K562 (cell line): ENCODE data around the gene DMXL1. TPM values are rescaled to one million over a fixed set of nuclear protein-coding genes. Genes with fewer than 3 reads are reported as not detected.

Experiments
- ATF1 ChIP-seq, 2 experiments: fragments of 450-650 bp in 1 of 2; IDR thresholded peaks; 2 replicates each; pipeline ENCODE4 v1.6.1; 2016; ENCODE audit warnings: missing compliant biosample characterization in 1 of 2, missing genetic modification characterization in 1 of 2
- BRD9 ChIP-seq: fragments of 450-650 bp; IDR thresholded peaks from 2 replicates; pipeline ENCODE4 v1.6.1; 2018; ENCODE audit warnings: low read depth; ENCODE audit not compliant: partially characterized antibody
- CCNT2 ChIP-seq: IDR thresholded peaks from 2 replicates; pipeline ENCODE4 v1.6.1; 2011; ENCODE audit warnings: borderline replicate concordance, low read depth, mild to moderate bottlenecking, moderate library complexity, mixed read lengths, low read length; ENCODE audit not compliant: insufficient read length; ENCODE audit errors: extremely low read depth
- GTF2F1 ChIP-seq: IDR thresholded peaks from 2 replicates; pipeline ENCODE4 v1.6.1; 2011; ENCODE audit warnings: low read depth, low read length, improper control_type of control experiment
- HDAC8 ChIP-seq: fragments of 450-650 bp; IDR thresholded peaks from 2 replicates; pipeline ENCODE4 v1.6.1; 2016; ENCODE audit warnings: mild to moderate bottlenecking, missing genetic modification characterization, moderate library complexity, missing compliant biosample characterization
- KDM2B ChIP-seq: fragments of 250-450 bp; sonication (Bioruptor Pico); IDR thresholded peaks from 2 replicates; pipeline ENCODE4 v1.8.0; 2021; ENCODE audit warnings: mild to moderate bottlenecking, moderate library complexity
- POU5F1 ChIP-seq: fragments of 150-350 bp; IDR thresholded peaks from 2 replicates; pipeline ENCODE4 v1.6.1; 2014; ENCODE audit warnings: borderline replicate concordance, low read length, low read depth, mild to moderate bottlenecking; ENCODE audit not compliant: partially characterized antibody
- RAD51 ChIP-seq: fragments of 450-650 bp; IDR thresholded peaks from 2 replicates; pipeline ENCODE4 v1.7.1; 2016; ENCODE audit warnings: low read depth, mild to moderate bottlenecking, borderline replicate concordance
- RBM39 ChIP-seq: fragments of 200-400 bp; formaldehyde crosslinking; optimal IDR thresholded peaks from 2 replicates; pipeline ENCODE3; 2018; ENCODE audit warnings: low read depth, low read length
- SAFB ChIP-seq: fragments of 200-400 bp; formaldehyde crosslinking; IDR thresholded peaks from 2 replicates; pipeline ENCODE4 v1.6.1; 2017; ENCODE audit warnings: low read depth, low read length, borderline replicate concordance
- SMAD1 ChIP-seq: fragments of 150-350 bp; IDR thresholded peaks from 2 replicates; pipeline ENCODE4 v1.6.1; 2014; ENCODE audit warnings: low read length, low read depth; ENCODE audit not compliant: partially characterized antibody
- TARDBP ChIP-seq: fragments of 450-650 bp; IDR thresholded peaks from 2 replicates; pipeline ENCODE4 v1.6.1; 2016
- UBTF ChIP-seq, 2 experiments: IDR thresholded peaks; 2 replicates each; pipeline ENCODE4 v1.6.1; 2012; ENCODE audit warnings: improper control_type of control experiment in 2 of 2, low read depth in 2 of 2, low read length in 2 of 2, borderline replicate concordance in 1 of 2
- polyA plus RNA-seq, 8 experiments: library from polyadenylated mRNA; depleted of rRNA in 4 of 8; stranded (reverse) in 5 of 8; unstranded in 3 of 8; fragments of >200 nt; fragmentation: Nextera tagmentation in 2 of 8; fragmentation: Illumina TruSeq in 1 of 8; extraction: Ambion mirVana in 2 of 8; extraction: Trizol in 1 of 8; gene quantifications; 2 replicates each; pipeline versions ENCODE4 v1.2.1 to v1.2.3, GENCODE V29; 2011 to 2014; ENCODE audit warnings: inconsistent platforms in 1 of 8, missing spikeins in 1 of 8
- total RNA-seq, 7 experiments: library from RNA; depleted of rRNA in 6 of 7; stranded (reverse); fragments of >200 nt in 6 of 7; fragmentation: Illumina TruSeq in 2 of 7; extraction: Trizol in 2 of 7; gene quantifications; 2 replicates each; pipeline versions ENCODE4 v1.2.1 to v1.2.3, GENCODE V29; 2011 to 2021; ENCODE audit warnings: low replicate concordance in 1 of 7
- TF ChIP-seq, protein P1 (sequence below), 2 experiments: fragments of 450-650 bp in 1 of 2; IDR thresholded peaks; 2 replicates each; pipeline ENCODE4 v1.6.1; 2011 to 2017; ENCODE audit warnings: low read depth in 2 of 2, antibody characterized with exemption in 1 of 2, borderline replicate concordance in 1 of 2, low read length in 1 of 2, mild to moderate bottlenecking in 1 of 2, mixed read lengths in 1 of 2; ENCODE audit not compliant: control insufficient read depth in 1 of 2
- TF ChIP-seq, protein P2 (sequence below), 2 experiments: fragments of 450-650 bp; conservative IDR thresholded peaks; 2 replicates each; pipeline ENCODE4 v1.6.1; 2017; ENCODE audit warnings: mild to moderate bottlenecking in 2 of 2, moderate library complexity in 2 of 2
- TF ChIP-seq, protein P3 (sequence below): fragments of 450-650 bp; formaldehyde crosslinking; IDR thresholded peaks from 2 replicates; pipeline ENCODE4 v1.4.0; 2022; ENCODE audit warnings: missing genetic modification characterization
- TF ChIP-seq, protein P4 (sequence below): sonication (generic); formaldehyde crosslinking; IDR thresholded peaks from 2 replicates; pipeline ENCODE4 v1.5.0; 2020; ENCODE audit warnings: missing genetic modification reagents

Gene DMXL1
- total and polyA plus RNA-seq, 9 of the 15 experiments (the other 6 are each of a cell fraction or from before 2014, with no cell fraction given) = 8.3 to 40.3 (median 30.6) TPM

GRCh38 chr5:119059740-119060255 is 11.1 kb upstream of the DMXL1 start (continued):
- TF ChIP-seq BRD9 (no peak), RAD51 (no peak), GTF2F1 (no peak), CCNT2 (no peak), SAFB (no peak), SMAD1 (no peak), KDM2B (CRISPR knock-in tag) (no peak), ATF1 (CRISPR knock-in tag; IDR thresholded peaks at IDR 0.05) (no peak), ATF1 (tag; IDR thresholded peaks at IDR 0.05) (no peak), HDAC8 (no peak), RBM39 (no peak), UBTF (IDR thresholded peaks at IDR 0.05; ENCODE audit: borderline replicate concordance in 1 of 2, low read depth in 2 of 2, low read length in 2 of 2) (no peak), TARDBP (no peak), POU5F1 (no peak)
- TF ChIP-seq, protein P1, sequence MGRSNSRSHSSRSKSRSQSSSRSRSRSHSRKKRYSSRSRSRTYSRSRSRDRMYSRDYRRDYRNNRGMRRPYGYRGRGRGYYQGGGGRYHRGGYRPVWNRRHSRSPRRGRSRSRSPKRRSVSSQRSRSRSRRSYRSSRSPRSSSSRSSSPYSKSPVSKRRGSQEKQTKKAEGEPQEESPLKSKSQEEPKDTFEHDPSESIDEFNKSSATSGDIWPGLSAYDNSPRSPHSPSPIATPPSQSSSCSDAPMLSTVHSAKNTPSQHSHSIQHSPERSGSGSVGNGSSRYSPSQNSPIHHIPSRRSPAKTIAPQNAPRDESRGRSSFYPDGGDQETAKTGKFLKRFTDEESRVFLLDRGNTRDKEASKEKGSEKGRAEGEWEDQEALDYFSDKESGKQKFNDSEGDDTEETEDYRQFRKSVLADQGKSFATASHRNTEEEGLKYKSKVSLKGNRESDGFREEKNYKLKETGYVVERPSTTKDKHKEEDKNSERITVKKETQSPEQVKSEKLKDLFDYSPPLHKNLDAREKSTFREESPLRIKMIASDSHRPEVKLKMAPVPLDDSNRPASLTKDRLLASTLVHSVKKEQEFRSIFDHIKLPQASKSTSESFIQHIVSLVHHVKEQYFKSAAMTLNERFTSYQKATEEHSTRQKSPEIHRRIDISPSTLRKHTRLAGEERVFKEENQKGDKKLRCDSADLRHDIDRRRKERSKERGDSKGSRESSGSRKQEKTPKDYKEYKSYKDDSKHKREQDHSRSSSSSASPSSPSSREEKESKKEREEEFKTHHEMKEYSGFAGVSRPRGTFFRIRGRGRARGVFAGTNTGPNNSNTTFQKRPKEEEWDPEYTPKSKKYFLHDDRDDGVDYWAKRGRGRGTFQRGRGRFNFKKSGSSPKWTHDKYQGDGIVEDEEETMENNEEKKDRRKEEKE (IDR thresholded peaks at IDR 0.05; ENCODE audit: borderline replicate concordance in 1 of 2, control insufficient read depth in 1 of 2, low read depth in 2 of 2, low read length in 1 of 2) = no peak
- TF ChIP-seq, protein P2, sequence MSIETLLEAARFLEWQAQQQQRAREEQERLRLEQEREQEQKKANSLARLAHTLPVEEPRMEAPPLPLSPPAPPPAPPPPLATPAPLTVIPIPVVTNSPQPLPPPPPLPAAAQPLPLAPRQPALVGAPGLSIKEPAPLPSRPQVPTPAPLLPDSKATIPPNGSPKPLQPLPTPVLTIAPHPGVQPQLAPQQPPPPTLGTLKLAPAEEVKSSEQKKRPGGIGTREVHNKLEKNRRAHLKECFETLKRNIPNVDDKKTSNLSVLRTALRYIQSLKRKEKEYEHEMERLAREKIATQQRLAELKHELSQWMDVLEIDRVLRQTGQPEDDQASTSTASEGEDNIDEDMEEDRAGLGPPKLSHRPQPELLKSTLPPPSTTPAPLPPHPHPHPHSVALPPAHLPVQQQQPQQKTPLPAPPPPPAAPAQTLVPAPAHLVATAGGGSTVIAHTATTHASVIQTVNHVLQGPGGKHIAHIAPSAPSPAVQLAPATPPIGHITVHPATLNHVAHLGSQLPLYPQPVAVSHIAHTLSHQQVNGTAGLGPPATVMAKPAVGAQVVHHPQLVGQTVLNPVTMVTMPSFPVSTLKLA (conservative IDR thresholded peaks at IDR 0.05) = no peak
- TF ChIP-seq, protein P3, sequence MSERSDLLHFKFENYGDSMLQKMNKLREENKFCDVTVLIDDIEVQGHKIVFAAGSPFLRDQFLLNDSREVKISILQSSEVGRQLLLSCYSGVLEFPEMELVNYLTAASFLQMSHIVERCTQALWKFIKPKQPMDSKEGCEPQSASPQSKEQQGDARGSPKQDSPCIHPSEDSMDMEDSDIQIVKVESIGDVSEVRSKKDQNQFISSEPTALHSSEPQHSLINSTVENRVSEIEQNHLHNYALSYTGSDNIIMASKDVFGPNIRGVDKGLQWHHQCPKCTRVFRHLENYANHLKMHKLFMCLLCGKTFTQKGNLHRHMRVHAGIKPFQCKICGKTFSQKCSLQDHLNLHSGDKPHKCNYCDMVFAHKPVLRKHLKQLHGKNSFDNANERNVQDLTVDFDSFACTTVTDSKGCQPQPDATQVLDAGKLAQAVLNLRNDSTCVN (CRISPR knock-in tag) = no peak
- TF ChIP-seq, protein P4, sequence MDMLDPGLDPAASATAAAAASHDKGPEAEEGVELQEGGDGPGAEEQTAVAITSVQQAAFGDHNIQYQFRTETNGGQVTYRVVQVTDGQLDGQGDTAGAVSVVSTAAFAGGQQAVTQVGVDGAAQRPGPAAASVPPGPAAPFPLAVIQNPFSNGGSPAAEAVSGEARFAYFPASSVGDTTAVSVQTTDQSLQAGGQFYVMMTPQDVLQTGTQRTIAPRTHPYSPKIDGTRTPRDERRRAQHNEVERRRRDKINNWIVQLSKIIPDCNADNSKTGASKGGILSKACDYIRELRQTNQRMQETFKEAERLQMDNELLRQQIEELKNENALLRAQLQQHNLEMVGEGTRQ = no peak
